ENCODE results near the gene APOBR.
A peak's percentile ranks its signal among the peaks of the same experiment; 100 is the strongest.
"Not testable (repeated sequence)": the region's sequence is repeated elsewhere in the genome, so short reads cannot be mapped to it uniquely, and the experiment has no call there.

Gene APOBR

GRCh38 chr16:28537076-28537475 is 42.6 kb downstream of the APOBR start:
- no peak for FAIRE-seq
- TF ChIP-seq POLR2A (IDR thresholded peaks at IDR 0.05; ENCODE audit: low read depth, low read length) (no peak), POLR2AphosphoS5 (IDR thresholded peaks at IDR 0.05; ENCODE audit: low read depth, low read length) (no peak), PAX5 (IDR thresholded peaks at IDR 0.05; ENCODE audit: insufficient read depth, low read length, severe bottlenecking) (no peak), SPI1 (IDR thresholded peaks at IDR 0.05; ENCODE audit: low read depth, low read length) (no peak), POU2F2 (IDR thresholded peaks at IDR 0.05; ENCODE audit: low read depth, low read length) (no peak), TAF1 (IDR thresholded peaks at IDR 0.05; ENCODE audit: low read depth, low read length) (no peak)
- DNase-seq (ENCODE audit: insufficient read length, low spot score) = no peak

DNA sequence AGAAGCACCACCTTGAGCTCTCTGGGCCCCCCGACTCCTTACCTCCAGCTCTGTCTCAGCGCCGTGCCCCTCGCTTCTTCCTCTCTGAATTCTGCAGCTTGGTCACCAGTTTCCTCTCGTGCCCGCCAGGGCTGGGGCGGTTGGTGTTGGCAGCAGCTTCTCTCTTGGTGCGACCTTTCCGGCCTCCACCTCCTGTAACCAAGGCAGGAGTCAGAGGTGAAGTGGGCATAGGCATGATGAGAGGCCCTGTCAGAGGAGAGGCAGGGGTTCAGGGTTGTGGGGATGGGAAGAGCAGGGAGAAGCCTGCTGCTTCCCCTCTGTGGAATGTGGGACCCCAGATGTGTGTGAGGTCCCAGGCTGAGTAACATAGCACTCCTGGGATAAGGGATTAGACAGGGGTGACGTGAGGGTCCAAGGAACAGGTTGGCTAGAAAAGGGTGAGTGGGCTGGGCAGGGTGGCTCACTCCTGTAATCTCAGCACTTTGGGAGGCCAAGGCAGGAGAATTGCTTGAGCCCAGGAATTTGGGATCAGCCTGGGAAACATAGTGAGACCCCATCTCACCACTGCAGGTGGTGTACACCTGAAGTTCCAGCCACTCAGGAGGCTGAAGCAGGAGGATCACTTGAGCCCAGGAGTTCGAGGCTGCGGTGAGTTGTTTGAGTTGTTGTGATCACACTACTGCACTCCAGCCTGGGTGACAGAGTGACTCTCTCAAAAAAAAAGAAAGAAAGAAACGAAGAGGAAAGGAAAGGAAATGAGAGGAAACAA is 43.7 kb downstream of the APOBR start:
- DNase-seq (ENCODE audit: insufficient read length, low spot score) (no peak), FAIRE-seq (no peak)
- TF ChIP-seq TAF1 (IDR thresholded peaks at IDR 0.05; ENCODE audit: low read depth, low read length) (no peak), PAX5 (IDR thresholded peaks at IDR 0.05; ENCODE audit: insufficient read depth, low read length, severe bottlenecking) (no peak), POLR2AphosphoS5 (IDR thresholded peaks at IDR 0.05; ENCODE audit: low read depth, low read length) (no peak), POU2F2 (IDR thresholded peaks at IDR 0.05; ENCODE audit: low read depth, low read length) (no peak), POLR2A (IDR thresholded peaks at IDR 0.05; ENCODE audit: low read depth, low read length) (no peak), SPI1 (IDR thresholded peaks at IDR 0.05; ENCODE audit: low read depth, low read length) (no peak)

- FAIRE-seq (no peak), DNase-seq (ENCODE audit: insufficient read length, low spot score) (no peak)
- no peak for TF ChIP-seq POLR2A (IDR thresholded peaks at IDR 0.05; ENCODE audit: low read depth, low read length)
- TF ChIP-seq PAX5 (IDR thresholded peaks at IDR 0.05; ENCODE audit: insufficient read depth, low read length, severe bottlenecking) = no peak
- TF ChIP-seq TAF1 (IDR thresholded peaks at IDR 0.05; ENCODE audit: low read depth, low read length) = no peak
- no peak for TF ChIP-seq POLR2AphosphoS5 (IDR thresholded peaks at IDR 0.05; ENCODE audit: low read depth, low read length)
- TF ChIP-seq POU2F2 (IDR thresholded peaks at IDR 0.05; ENCODE audit: low read depth, low read length) = no peak
- TF ChIP-seq SPI1 (IDR thresholded peaks at IDR 0.05; ENCODE audit: low read depth, low read length) = no peak
Observed at GRCh38 chr16:28538733-28539596, 44.5 kb downstream of the APOBR start, which contains the start of gene NUPR1. Gene NUPR1, minus strand, starts transcription at chr16:28538974. Its CDS starts 67 bp downstream, at chr16:28538907.

DNA sequence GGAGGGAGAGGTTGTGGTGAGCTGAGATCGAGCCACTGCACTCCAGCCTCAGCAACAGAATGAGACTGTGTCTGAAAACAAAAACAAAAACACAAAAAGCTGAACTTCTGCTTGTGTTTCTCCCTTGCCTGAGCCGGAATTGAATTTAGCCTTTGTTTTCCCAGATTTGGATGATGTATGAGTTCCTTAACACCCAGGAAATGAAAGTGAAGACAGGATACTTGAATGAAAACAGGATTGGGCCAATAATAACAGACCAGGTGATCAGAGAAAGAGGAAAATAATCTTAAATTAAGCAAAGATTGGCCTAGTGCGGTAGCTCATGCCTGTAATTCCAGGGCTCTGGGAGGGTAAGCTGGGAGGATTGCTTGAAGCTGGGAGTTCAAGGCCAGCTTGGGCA is 45.9 kb downstream of the APOBR start:
- DNase-seq (ENCODE audit: insufficient read length, low spot score) (no peak), FAIRE-seq (no peak)
- TF ChIP-seq POLR2AphosphoS5 (IDR thresholded peaks at IDR 0.05; ENCODE audit: low read depth, low read length) (no peak), POLR2A (IDR thresholded peaks at IDR 0.05; ENCODE audit: low read depth, low read length) (no peak), PAX5 (IDR thresholded peaks at IDR 0.05; ENCODE audit: insufficient read depth, low read length, severe bottlenecking) (no peak), SPI1 (IDR thresholded peaks at IDR 0.05; ENCODE audit: low read depth, low read length) (no peak), TAF1 (IDR thresholded peaks at IDR 0.05; ENCODE audit: low read depth, low read length) (no peak)

- FAIRE-seq (no peak), DNase-seq (ENCODE audit: insufficient read length, low spot score) (no peak)
- TF ChIP-seq POU2F2 (IDR thresholded peaks at IDR 0.05; ENCODE audit: low read depth, low read length) = no peak
- TF ChIP-seq POLR2AphosphoS5 (IDR thresholded peaks at IDR 0.05; ENCODE audit: low read depth, low read length) = no peak
- TF ChIP-seq TAF1 (IDR thresholded peaks at IDR 0.05; ENCODE audit: low read depth, low read length) = no peak
- TF ChIP-seq PAX5 (IDR thresholded peaks at IDR 0.05; ENCODE audit: insufficient read depth, low read length, severe bottlenecking) = no peak
- no peak for TF ChIP-seq POLR2A (IDR thresholded peaks at IDR 0.05; ENCODE audit: low read depth, low read length)
- TF ChIP-seq SPI1 (IDR thresholded peaks at IDR 0.05; ENCODE audit: low read depth, low read length) = no peak
Observed at GRCh38 chr16:28542646-28543045, 48.2 kb downstream of the APOBR start.

DNA sequence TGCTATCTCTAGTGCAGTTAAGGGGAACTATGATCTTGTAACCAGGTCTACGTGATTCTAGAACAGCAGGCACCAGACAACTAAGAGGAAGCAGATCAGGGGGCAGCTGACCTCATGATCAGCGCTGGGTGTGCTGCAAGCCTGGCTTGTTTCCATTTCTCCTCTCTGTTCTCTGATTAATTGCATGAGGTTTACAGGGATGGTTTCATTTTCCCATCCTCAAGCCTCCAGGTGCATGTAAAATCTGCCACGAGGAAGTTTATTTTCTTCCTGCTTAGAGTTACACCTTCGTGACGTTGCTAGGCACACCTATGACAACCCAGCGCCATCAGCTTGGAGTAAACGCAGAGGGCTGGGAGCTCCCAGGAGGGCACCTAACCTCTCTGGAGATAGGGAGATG is 48.6 kb downstream of the APOBR start:
- peak; percentile 42 for DNase-seq (ENCODE audit: insufficient read length, low spot score)
- TF ChIP-seq POU2F2 (IDR thresholded peaks at IDR 0.05; ENCODE audit: low read depth, low read length) (no peak), POLR2A (IDR thresholded peaks at IDR 0.05; ENCODE audit: low read depth, low read length) (no peak), TAF1 (IDR thresholded peaks at IDR 0.05; ENCODE audit: low read depth, low read length) (no peak), POLR2AphosphoS5 (IDR thresholded peaks at IDR 0.05; ENCODE audit: low read depth, low read length) (no peak), SPI1 (IDR thresholded peaks at IDR 0.05; ENCODE audit: low read depth, low read length) (no peak), PAX5 (IDR thresholded peaks at IDR 0.05; ENCODE audit: insufficient read depth, low read length, severe bottlenecking) (no peak)
- no peak for FAIRE-seq

GRCh38 chr16:28544998-28545397 is 50.6 kb downstream of the APOBR start:
- no peak for FAIRE-seq
- no peak for TF ChIP-seq POU2F2 (IDR thresholded peaks at IDR 0.05; ENCODE audit: low read depth, low read length)
- TF ChIP-seq TAF1 (IDR thresholded peaks at IDR 0.05; ENCODE audit: low read depth, low read length) = no peak
- no peak for TF ChIP-seq POLR2AphosphoS5 (IDR thresholded peaks at IDR 0.05; ENCODE audit: low read depth, low read length)
- TF ChIP-seq SPI1 (IDR thresholded peaks at IDR 0.05; ENCODE audit: low read depth, low read length) = no peak
- TF ChIP-seq PAX5 (IDR thresholded peaks at IDR 0.05; ENCODE audit: insufficient read depth, low read length, severe bottlenecking) = no peak
- TF ChIP-seq POLR2A (IDR thresholded peaks at IDR 0.05; ENCODE audit: low read depth, low read length) = no peak
- DNase-seq (ENCODE audit: insufficient read length, low spot score) = no peak

DNA sequence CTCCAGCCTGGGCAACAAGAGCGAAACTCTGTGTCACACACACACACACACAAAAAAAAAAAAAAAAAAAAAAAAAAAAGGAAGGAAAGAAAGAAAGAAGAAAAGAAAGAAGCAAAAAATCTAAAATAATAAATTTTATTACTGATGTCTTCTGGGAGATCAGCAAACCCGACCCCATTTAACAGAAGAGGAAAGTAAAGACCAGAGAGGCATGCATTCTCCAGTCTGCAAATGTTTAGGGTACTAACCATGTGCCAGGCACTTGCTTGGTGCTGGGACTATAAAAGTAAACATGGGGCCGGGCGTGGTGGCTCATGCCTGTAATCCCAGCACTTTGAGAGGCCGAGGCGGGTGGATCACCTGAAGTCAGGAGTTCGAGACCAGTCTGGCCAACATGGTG is 51.5 kb downstream of the APOBR start:
- FAIRE-seq; DNase-seq (ENCODE audit: insufficient read length, low spot score): not testable (repeated sequence)

DNA sequence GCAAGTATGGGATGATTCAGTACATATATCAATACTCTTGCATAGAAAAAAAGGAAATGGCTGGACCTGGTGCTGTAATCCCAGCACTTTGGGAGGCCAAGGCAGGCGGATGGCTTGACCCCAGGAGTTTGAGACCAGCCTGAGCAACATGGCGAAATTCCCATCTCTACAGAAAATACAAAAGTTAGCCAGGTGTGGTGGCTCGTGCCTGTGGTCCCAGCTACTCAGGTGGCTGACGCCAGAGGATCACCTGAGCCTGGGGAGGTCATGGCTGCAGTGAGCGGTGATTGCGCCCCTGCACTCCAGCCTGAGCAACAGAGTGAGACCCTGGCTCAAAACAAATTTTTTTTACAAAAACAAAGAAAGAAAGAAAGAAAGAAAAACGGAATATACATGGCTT is 52.2 kb downstream of the APOBR start:
- DNase-seq (ENCODE audit: insufficient read length, low spot score) (no peak), FAIRE-seq (no peak)
- TF ChIP-seq POU2F2 (IDR thresholded peaks at IDR 0.05; ENCODE audit: low read depth, low read length) (no peak), POLR2A (IDR thresholded peaks at IDR 0.05; ENCODE audit: low read depth, low read length) (no peak), TAF1 (IDR thresholded peaks at IDR 0.05; ENCODE audit: low read depth, low read length) (no peak), SPI1 (IDR thresholded peaks at IDR 0.05; ENCODE audit: low read depth, low read length) (no peak), PAX5 (IDR thresholded peaks at IDR 0.05; ENCODE audit: insufficient read depth, low read length, severe bottlenecking) (no peak), POLR2AphosphoS5 (IDR thresholded peaks at IDR 0.05; ENCODE audit: low read depth, low read length) (no peak)
